ENCODE measurements around the gene ZNF397.

ZNF397 gene

DNA sequence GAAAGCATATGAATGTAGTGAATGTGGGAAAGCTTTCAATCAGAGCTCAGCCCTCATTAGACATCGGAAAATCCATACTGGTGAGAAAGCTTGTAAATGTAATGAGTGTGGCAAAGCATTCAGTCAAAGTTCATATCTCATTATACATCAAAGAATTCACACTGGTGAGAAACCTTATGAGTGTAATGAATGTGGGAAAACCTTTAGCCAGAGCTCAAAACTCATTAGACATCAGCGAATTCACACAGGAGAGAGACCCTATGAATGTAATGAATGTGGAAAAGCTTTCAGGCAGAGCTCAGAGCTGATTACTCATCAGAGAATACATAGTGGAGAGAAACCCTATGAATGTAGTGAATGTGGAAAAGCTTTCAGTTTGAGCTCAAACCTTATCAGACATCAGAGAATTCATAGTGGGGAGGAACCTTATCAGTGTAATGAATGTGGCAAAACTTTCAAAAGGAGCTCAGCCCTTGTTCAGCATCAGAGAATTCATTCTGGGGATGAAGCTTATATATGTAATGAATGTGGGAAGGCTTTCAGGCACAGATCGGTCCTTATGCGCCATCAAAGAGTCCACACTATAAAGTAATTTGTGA is 5.0 kb downstream of the ZNF397 start:
- in situ Hi-C loops (cut with MboI; ENCODE audit: low sequenced_read_pairs) = no loop called here

DNA sequence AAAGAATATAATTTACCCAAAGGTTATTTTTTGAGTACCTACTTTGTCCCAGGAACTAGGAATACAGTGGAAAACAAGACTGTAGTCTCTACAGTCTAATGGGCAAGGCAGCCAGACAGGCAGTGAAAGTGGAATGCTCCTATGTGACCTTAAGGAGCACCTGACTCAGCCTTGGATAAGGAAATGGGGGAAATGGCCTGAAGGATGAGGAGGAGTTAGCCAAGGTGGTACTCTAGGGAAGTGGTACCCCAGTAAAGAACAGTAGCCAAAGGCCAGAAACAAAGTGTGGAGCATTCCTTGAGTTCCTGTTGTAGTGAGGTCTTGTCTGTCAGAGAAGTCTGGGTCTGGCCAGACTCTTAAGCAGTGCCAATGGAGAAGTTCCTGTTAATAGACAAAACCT is 6.0 kb downstream of the ZNF397 start:
- in situ Hi-C loops (cut with MboI; ENCODE audit: low sequenced_read_pairs) = no loop called here

DNA sequence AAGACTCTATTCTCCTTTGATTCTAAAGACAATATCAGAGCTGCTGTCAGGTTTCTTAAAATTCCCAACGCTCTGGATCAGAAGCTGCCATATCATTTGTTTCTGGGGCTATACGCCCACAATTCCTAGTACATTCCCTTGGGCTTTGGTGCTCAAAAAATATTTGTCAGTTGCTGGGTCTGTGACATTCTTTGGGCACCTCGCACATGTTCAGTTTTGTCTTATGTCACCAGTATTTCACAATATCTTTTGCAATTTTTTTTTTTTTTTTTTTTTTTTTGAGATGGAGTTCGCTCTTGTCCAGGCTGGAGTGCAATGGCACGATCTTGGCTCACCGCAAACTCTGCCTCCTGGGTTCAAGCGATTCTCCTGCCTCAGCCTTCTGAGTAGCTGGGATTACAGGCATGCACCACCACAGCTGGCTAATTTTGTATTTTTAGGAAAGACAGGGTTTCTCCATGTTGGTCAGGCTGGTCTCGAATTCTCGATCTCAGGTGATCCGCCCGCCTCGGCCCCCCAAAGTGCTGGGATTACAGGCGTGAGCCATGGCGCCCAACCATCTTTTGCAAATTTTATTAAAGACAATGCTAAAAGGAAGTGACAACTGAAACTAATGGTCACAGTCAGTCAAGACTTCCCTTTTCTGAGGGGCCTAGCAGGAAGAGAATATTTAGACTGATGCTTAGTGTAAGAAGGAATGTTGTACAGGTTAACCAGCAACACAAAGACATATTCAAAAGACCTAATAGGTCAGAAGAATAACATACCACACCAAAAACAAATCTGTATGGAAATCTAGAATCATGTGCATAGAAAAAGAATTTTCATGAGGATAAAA is 6.8 kb downstream of the ZNF397 start:
- in situ Hi-C loops (cut with MboI; ENCODE audit: low sequenced_read_pairs) = no loop called here

DNA sequence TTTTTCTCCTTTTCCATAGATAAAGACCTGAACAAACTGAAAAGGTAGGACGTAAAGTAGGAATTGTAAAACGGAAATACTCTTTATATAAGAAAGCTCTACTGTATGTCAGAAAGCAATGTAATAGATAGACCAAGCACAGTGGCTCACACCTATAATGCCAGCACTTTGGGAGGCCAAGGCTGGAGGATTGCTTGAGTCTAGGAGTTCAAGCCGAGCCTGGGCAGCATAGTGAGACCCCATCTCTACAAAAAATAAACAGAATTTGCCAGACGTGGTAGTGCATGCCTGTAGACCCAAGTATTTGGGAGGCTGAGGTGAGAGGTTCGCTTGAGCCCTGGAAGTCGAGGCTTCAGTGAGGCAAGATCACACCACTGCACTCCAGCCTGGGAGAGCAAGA is 7.6 kb downstream of the ZNF397 start:
- in situ Hi-C loops (cut with MboI; ENCODE audit: low sequenced_read_pairs) = no loop called here

GRCh38 chr18:35252466-35252865 is 11.6 kb downstream of the ZNF397 start:
- in situ Hi-C loops (cut with MboI; ENCODE audit: low sequenced_read_pairs) = no loop called here

GRCh38 chr18:35253655-35254287 is 12.9 kb downstream of the ZNF397 start:
- in situ Hi-C loops (cut with MboI; ENCODE audit: low sequenced_read_pairs) = no loop called here

DNA sequence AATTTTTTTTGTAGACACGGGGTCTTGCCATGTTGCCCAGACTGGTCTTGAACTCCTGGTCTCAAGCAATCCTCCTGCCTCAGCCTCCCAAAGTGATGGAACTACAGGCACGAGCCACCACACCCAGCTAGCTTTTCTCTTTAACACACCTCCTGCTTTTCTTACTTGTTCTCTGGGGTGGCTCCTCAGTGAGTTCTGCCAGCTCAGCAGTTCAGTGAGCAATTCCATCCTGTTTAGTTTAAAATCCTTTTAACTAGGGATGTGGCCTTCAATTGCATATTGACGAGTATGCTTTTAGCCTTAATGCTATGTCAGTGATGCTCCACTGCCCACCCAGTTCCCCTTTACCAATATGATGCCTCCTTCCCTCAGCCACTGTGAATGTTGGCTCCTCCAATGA is 16.1 kb downstream of the ZNF397 start:
- in situ Hi-C loops (cut with MboI; ENCODE audit: low sequenced_read_pairs) = no loop called here

GRCh38 chr18:35264409-35264808 is 23.6 kb downstream of the ZNF397 start:
- in situ Hi-C loops (cut with MboI; ENCODE audit: low sequenced_read_pairs) = no loop called here

- in situ Hi-C loops (cut with MboI; ENCODE audit: low sequenced_read_pairs) = no loop called here
Measured at GRCh38 chr18:35267161-35267651, 26.4 kb downstream of the ZNF397 start.

DNA sequence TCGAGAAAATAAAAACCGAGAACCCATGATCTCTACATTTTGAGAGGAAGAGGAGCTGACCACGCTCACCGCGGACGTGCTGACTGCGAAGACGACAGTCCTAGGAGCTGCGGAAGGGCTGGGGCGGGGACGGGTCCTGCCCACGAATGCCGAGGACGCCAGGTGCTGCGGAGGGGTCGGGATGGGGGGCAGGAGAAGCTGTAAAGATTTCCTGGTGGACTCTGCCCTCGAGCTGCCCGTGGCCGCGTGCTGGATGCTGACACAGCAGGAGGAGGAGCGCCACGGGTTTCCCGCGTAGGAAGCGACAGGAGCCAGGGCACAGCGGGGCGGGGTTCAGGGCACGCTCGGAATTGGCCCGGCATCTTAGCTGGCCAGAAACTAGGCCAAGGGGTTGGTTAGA is 27.0 kb downstream of the ZNF397 start:
- in situ Hi-C loops (cut with MboI; ENCODE audit: low sequenced_read_pairs) = no loop called here

- in situ Hi-C loops (cut with MboI; ENCODE audit: low sequenced_read_pairs) = no loop called here
Measured at GRCh38 chr18:35268821-35269220, 28.0 kb downstream of the ZNF397 start.

GRCh38 chr18:35271656-35272055 is 30.8 kb downstream of the ZNF397 start:
- in situ Hi-C loops (cut with MboI; ENCODE audit: low sequenced_read_pairs) = no loop called here

DNA sequence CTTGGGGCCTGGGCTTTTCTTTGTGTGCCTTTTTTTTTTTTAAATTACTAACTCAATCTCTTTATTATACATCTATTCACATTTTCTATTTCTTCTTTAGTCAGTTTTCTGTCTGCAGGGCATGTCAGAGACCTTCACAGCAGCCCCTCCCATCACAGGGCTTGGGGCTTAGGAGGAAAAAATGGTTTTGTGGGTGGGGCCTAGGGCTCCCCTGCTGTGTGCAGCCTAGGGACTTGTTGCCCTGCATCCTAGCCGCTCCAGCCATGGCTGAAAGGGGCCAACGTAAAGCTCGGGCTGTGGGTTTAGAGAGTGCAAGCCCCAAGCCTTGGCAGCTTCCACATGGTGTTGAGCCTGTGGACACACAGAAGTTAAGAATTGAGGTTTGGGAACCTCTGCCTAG is 35.4 kb downstream of the ZNF397 start:
- in situ Hi-C loops (cut with MboI; ENCODE audit: low sequenced_read_pairs) = no loop called here

- in situ Hi-C loops (cut with MboI; ENCODE audit: low sequenced_read_pairs) = no loop called here
Measured at GRCh38 chr18:35277633-35278032, 36.8 kb downstream of the ZNF397 start.

DNA sequence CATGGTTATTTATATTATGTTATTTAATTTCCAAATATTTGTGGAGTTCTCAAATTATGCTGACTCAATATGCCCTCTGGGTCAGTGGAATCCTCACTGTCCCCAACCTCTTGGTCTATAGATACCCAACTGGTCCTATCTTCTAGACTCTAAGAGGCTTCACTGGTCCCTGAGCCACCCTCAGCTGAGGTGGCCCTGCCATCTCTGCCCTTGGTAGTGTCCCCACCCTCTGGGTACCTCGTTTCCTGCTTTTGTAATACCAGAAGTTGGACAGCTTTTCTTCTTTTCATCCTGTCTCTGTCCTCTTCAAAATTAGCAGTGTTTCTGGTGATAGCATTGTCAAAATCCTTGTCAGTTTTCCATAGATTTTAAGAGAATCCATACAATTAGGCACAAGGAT is 37.3 kb downstream of the ZNF397 start:
- in situ Hi-C loops (cut with MboI; ENCODE audit: low sequenced_read_pairs) = no loop called here

DNA sequence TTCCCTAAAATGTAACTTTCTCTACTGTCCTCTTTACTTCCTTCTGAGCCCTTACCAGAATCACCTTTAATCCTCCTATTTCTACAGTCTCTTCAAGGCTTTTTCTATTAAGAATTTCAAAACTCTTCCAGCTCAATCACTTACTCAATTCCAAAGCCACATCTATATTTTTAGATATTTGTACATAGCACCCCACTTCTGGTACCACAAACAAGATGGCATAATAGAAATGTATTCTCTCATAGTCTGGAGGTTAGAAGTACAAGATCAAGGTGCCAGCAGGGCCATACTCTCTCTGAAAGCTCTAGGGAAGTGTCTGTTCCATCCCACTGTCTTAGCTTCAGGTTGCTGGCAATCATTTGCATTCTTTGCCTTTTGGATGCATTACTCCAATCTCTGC is 38.1 kb downstream of the ZNF397 start:
- in situ Hi-C loops (cut with MboI; ENCODE audit: low sequenced_read_pairs) = no loop called here

GRCh38 chr18:35282353-35282752 is 41.5 kb downstream of the ZNF397 start:
- in situ Hi-C loops (cut with MboI; ENCODE audit: low sequenced_read_pairs) = no loop called here

- in situ Hi-C loops (cut with MboI; ENCODE audit: low sequenced_read_pairs) = no loop called here
Measured at GRCh38 chr18:35283923-35284794, 43.3 kb downstream of the ZNF397 start.

DNA sequence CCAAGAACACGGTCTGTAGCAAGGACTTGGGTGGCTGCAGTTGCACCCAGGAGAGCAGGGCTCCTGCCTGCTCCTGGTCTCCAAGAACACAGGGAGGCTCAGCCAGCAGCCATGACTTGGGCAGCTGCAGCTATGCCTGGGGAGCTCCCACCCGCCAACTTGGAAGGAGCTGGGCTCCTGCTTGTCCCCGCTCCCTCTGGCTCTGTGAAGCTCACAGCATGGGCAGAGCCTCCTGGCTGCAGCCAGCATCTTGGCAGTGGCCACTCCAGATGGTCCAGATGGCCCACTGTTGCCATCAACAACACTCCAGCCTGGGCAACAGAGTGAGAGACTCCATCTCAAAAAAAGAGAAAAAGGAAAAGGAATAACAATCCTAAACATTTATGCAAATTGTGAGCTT is 44.0 kb downstream of the ZNF397 start:
- in situ Hi-C loops (cut with MboI; ENCODE audit: low sequenced_read_pairs) = no loop called here

DNA sequence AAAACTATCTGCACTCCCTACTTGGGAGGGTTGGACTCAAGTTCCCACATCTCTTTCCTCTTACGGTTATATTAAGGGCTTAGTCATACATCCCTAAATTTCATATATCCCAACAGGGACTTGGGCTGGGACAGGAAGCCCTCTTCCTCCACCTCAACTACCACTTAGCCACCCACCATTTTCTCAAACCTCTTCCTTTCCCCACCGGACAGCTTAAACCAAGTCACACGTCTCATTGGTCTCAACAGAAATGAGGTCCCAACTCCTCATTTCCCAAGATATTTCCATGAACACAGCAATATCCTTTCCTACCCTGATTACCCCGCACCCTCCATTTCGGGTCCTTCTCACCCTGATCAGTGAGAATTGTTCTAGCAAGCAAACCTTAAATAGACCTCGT is 48.5 kb downstream of the ZNF397 start:
- in situ Hi-C loops (cut with MboI; ENCODE audit: low sequenced_read_pairs) = no loop called here

- in situ Hi-C loops (cut with MboI; ENCODE audit: low sequenced_read_pairs) = no loop called here
Measured at GRCh38 chr18:35289727-35290093, 48.9 kb downstream of the ZNF397 start.
